Measurements from ENCODE around the gene KLRC3.
"Not testable (repeated sequence)": the region's sequence is repeated elsewhere in the genome, so short reads cannot be mapped to it uniquely, and the experiment has no call there.

The KLRC3 gene

DNA sequence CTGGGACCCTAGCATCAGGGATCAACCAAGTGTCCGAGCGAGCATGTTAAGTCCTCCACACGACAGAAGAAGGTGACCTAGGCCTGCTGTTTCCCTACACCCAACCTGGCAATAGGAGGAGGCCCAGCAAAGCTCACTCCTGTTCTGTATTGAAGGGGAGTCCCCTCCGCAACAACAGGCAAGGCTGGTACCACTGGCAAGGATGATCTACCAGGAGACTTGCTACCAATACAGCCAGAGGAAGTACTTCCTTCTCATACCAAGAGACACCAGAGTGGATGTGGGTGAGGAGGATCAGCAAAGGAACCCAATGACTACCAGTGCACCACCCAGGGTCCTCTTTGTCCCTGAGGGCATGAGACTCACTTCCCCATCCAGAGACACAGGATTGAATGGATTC, 27.8 kb upstream of the KLRC3 start:
- DNase-seq: no peak
- WGBS: 100% methylated on average over 4 of the region's 4 CpGs
- H3K14ac ChIP-seq (ENCODE audit: low read length in 2 of 2): no peak overlapping the region

DNA sequence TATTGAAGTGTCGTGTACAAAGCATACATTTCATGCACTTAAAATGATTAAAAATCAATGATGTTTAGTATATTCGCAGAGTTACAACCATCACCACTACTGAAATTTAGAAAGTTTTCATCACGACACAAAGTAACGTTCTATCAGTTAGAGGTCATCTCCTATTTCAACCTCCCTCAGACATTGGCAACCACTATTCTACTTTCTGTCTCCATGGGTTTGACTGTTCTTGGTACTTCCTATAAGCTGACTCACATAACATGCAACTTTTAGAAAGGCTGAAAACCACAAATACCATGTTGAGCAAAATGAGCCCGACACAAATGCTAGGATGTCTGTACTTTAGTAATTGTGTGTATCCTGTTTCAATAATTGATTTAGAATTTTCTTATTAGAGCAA, 25.7 kb upstream of the KLRC3 start:
- WGBS: 86% methylated on average over 3 of the region's 5 CpGs
- H4K91ac ChIP-seq (ENCODE audit: low read length); H3K4me1 ChIP-seq (ENCODE audit: control insufficient read depth, insufficient read depth, low read depth, low read length); H2AFZ ChIP-seq (ENCODE audit: low read depth, low read length); H2BK12ac ChIP-seq (ENCODE audit: low read length in 2 of 2); H3K4me3 ChIP-seq (ENCODE audit: insufficient read depth in 1 of 2, low read depth in 1 of 2, low read length in 2 of 2); H3K4me2 ChIP-seq (ENCODE audit: low read length, poor library complexity, severe bottlenecking); DNase-seq; H3K27ac ChIP-seq (ENCODE audit: low read length, poor library complexity, severe bottlenecking); H2BK5ac ChIP-seq (ENCODE audit: low read depth, low read length, poor library complexity, severe bottlenecking); H3K36me3 ChIP-seq (ENCODE audit: control insufficient read depth in 1 of 2, insufficient read depth in 2 of 2, low read depth in 1 of 2, low read length in 2 of 2); H4K8ac ChIP-seq (ENCODE audit: low read length); H3K23ac ChIP-seq (ENCODE audit: low read length in 2 of 2); H3K14ac ChIP-seq (ENCODE audit: low read length in 2 of 2); H3K4ac ChIP-seq (ENCODE audit: low read depth in 1 of 2, low read length in 2 of 2); H3K9me3 ChIP-seq (ENCODE audit: control insufficient read depth, low read length); H3K18ac ChIP-seq (ENCODE audit: low read depth in 1 of 2, low read length in 2 of 2); H2BK15ac ChIP-seq (ENCODE audit: low read depth, poor library complexity, severe bottlenecking); H3K79me1 ChIP-seq (replicated peaks; ENCODE audit: low read length, poor library complexity, severe bottlenecking); H3K9ac ChIP-seq (ENCODE audit: low read length); H2BK120ac ChIP-seq (ENCODE audit: low read depth, low read length); H2AK5ac ChIP-seq (ENCODE audit: low read length, severe bottlenecking); H3K27me3 ChIP-seq (ENCODE audit: control insufficient read depth in 1 of 2, insufficient read depth in 1 of 2, low read length in 2 of 2): not testable (repeated sequence)

More for the DNA sequence above, 27.8 kb upstream of the KLRC3 start:
- no peaks in the 10 kb centered on the region for H3K36me3 ChIP-seq (ENCODE audit: control insufficient read depth in 1 of 2, insufficient read depth in 2 of 2, low read depth in 1 of 2, low read length in 2 of 2)
- no peaks in the 10 kb centered on the region for H3K79me1 ChIP-seq (replicated peaks; ENCODE audit: low read length, poor library complexity, severe bottlenecking)
- no peaks in the 10 kb centered on the region for H3K4me1 ChIP-seq (ENCODE audit: control insufficient read depth, insufficient read depth, low read depth, low read length)
- no peak overlapping the region for H4K8ac ChIP-seq (ENCODE audit: low read length)
- H4K91ac ChIP-seq (ENCODE audit: low read length): no peak overlapping the region
- no peak overlapping the region for H2BK12ac ChIP-seq (ENCODE audit: low read length in 2 of 2)
- no peak overlapping the region for H2BK5ac ChIP-seq (ENCODE audit: low read depth, low read length, poor library complexity, severe bottlenecking)
- no peak overlapping the region for H2AFZ ChIP-seq (ENCODE audit: low read depth, low read length)
- no peaks in the 10 kb centered on the region for H3K27me3 ChIP-seq (ENCODE audit: control insufficient read depth in 1 of 2, insufficient read depth in 1 of 2, low read length in 2 of 2)
- H2BK15ac ChIP-seq (ENCODE audit: low read depth, poor library complexity, severe bottlenecking): no peak overlapping the region
- H3K4me3 ChIP-seq (ENCODE audit: insufficient read depth in 1 of 2, low read depth in 1 of 2, low read length in 2 of 2): no peak overlapping the region
- no peak overlapping the region for H3K4me2 ChIP-seq (ENCODE audit: low read length, poor library complexity, severe bottlenecking)
- H3K23ac ChIP-seq (ENCODE audit: low read length in 2 of 2): no peak overlapping the region
- H3K4ac ChIP-seq (ENCODE audit: low read depth in 1 of 2, low read length in 2 of 2): no peak overlapping the region
- no peak overlapping the region for H2BK120ac ChIP-seq (ENCODE audit: low read depth, low read length)
- no peaks in the 10 kb centered on the region for H3K9me3 ChIP-seq (ENCODE audit: control insufficient read depth, low read length)
- H2AK5ac ChIP-seq (ENCODE audit: low read length, severe bottlenecking): no peak overlapping the region
- no peak overlapping the region for H3K18ac ChIP-seq (ENCODE audit: low read depth in 1 of 2, low read length in 2 of 2)
- no peak overlapping the region for H3K9ac ChIP-seq (ENCODE audit: low read length)
- H3K27ac ChIP-seq (ENCODE audit: low read length, poor library complexity, severe bottlenecking): no peak overlapping the region

DNA sequence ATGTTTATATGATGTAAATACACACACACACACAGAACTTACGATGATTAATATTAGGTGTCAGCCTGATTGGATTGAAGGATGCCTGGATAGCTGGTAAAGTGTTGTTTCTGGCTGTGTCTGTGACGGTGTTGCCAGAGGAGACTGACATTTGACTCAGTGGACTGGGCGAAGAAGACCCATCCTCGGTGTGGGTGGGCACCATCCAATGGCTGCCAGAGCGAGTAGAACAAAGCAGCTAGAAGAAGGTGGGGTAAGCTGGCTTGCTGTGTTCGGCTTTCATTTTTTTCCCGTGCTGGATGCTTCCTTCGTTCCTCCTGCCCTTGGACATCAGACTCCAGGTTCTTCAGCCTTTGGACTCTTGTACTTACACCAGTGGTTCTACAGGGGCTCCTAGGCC, 20.7 kb upstream of the KLRC3 start:
- not testable (repeated sequence) for H3K9me3 ChIP-seq (ENCODE audit: control insufficient read depth, low read length); H3K4me1 ChIP-seq (ENCODE audit: control insufficient read depth, insufficient read depth, low read depth, low read length); H4K91ac ChIP-seq (ENCODE audit: low read length); H3K9ac ChIP-seq (ENCODE audit: low read length); H2BK12ac ChIP-seq (ENCODE audit: low read length in 2 of 2); H3K36me3 ChIP-seq (ENCODE audit: control insufficient read depth in 1 of 2, insufficient read depth in 2 of 2, low read depth in 1 of 2, low read length in 2 of 2); H3K14ac ChIP-seq (ENCODE audit: low read length in 2 of 2); H3K23ac ChIP-seq (ENCODE audit: low read length in 2 of 2); H3K79me1 ChIP-seq (replicated peaks; ENCODE audit: low read length, poor library complexity, severe bottlenecking); H2AK5ac ChIP-seq (ENCODE audit: low read length, severe bottlenecking); H2BK5ac ChIP-seq (ENCODE audit: low read depth, low read length, poor library complexity, severe bottlenecking); H3K4ac ChIP-seq (ENCODE audit: low read depth in 1 of 2, low read length in 2 of 2); H2BK15ac ChIP-seq (ENCODE audit: low read depth, poor library complexity, severe bottlenecking); H3K27me3 ChIP-seq (ENCODE audit: control insufficient read depth in 1 of 2, insufficient read depth in 1 of 2, low read length in 2 of 2); H4K8ac ChIP-seq (ENCODE audit: low read length); H2AFZ ChIP-seq (ENCODE audit: low read depth, low read length); H2BK120ac ChIP-seq (ENCODE audit: low read depth, low read length); DNase-seq; H3K27ac ChIP-seq (ENCODE audit: low read length, poor library complexity, severe bottlenecking); H3K18ac ChIP-seq (ENCODE audit: low read depth in 1 of 2, low read length in 2 of 2); H3K4me2 ChIP-seq (ENCODE audit: low read length, poor library complexity, severe bottlenecking); H3K4me3 ChIP-seq (ENCODE audit: insufficient read depth in 1 of 2, low read depth in 1 of 2, low read length in 2 of 2)
- WGBS: 92% methylated on average over 6 of the region's 8 CpGs

DNA sequence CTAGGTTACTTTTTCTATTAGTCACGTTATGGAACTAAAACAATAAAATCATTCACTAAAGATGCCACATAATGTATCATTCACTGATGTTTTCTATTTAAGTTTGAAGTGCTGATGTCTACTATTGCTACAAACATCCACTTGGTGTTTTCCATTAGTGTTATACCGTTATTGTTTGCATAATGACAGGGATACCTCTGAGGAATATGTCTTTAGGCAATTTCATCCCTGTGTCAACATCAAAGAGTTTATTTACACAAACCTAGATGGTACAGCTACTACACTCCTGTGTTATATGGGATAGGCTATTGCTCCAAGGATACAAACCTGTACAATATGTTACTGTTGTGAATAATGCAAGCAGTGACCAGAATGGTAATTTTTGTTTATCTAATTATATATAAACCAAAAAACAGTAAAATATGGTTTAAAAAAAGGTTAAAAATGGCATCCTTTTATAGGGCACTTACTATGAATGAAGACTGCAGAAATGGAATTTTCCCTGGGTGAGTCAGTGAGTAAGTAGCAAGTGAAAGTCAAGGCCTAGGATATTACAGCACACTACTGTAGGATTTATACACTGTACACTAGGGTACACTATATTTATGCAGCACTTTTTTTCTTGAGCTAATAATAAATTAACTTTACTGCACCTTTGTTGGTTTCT, 19.3 kb upstream of the KLRC3 start:
- H2BK12ac ChIP-seq (ENCODE audit: low read length in 2 of 2); H3K27me3 ChIP-seq (ENCODE audit: control insufficient read depth in 1 of 2, insufficient read depth in 1 of 2, low read length in 2 of 2); H4K8ac ChIP-seq (ENCODE audit: low read length); H3K18ac ChIP-seq (ENCODE audit: low read depth in 1 of 2, low read length in 2 of 2); DNase-seq; H2BK120ac ChIP-seq (ENCODE audit: low read depth, low read length); H3K4ac ChIP-seq (ENCODE audit: low read depth in 1 of 2, low read length in 2 of 2); H3K4me3 ChIP-seq (ENCODE audit: insufficient read depth in 1 of 2, low read depth in 1 of 2, low read length in 2 of 2); H3K27ac ChIP-seq (ENCODE audit: low read length, poor library complexity, severe bottlenecking); H3K23ac ChIP-seq (ENCODE audit: low read length in 2 of 2); H2AK5ac ChIP-seq (ENCODE audit: low read length, severe bottlenecking); H3K14ac ChIP-seq (ENCODE audit: low read length in 2 of 2); H3K79me1 ChIP-seq (replicated peaks; ENCODE audit: low read length, poor library complexity, severe bottlenecking); H3K9me3 ChIP-seq (ENCODE audit: control insufficient read depth, low read length); H4K91ac ChIP-seq (ENCODE audit: low read length); H3K4me2 ChIP-seq (ENCODE audit: low read length, poor library complexity, severe bottlenecking); H2BK5ac ChIP-seq (ENCODE audit: low read depth, low read length, poor library complexity, severe bottlenecking); H3K4me1 ChIP-seq (ENCODE audit: control insufficient read depth, insufficient read depth, low read depth, low read length); H3K9ac ChIP-seq (ENCODE audit: low read length); H2AFZ ChIP-seq (ENCODE audit: low read depth, low read length); H3K36me3 ChIP-seq (ENCODE audit: control insufficient read depth in 1 of 2, insufficient read depth in 2 of 2, low read depth in 1 of 2, low read length in 2 of 2); H2BK15ac ChIP-seq (ENCODE audit: low read depth, poor library complexity, severe bottlenecking): not testable (repeated sequence)
- no CpG with 5 or more reads among the region's 2 CpGs for WGBS

Measured in mesenchymal stem cell (in vitro differentiated cells and primary cell).